Measurements from ENCODE around the gene GLYAT.

DNA sequence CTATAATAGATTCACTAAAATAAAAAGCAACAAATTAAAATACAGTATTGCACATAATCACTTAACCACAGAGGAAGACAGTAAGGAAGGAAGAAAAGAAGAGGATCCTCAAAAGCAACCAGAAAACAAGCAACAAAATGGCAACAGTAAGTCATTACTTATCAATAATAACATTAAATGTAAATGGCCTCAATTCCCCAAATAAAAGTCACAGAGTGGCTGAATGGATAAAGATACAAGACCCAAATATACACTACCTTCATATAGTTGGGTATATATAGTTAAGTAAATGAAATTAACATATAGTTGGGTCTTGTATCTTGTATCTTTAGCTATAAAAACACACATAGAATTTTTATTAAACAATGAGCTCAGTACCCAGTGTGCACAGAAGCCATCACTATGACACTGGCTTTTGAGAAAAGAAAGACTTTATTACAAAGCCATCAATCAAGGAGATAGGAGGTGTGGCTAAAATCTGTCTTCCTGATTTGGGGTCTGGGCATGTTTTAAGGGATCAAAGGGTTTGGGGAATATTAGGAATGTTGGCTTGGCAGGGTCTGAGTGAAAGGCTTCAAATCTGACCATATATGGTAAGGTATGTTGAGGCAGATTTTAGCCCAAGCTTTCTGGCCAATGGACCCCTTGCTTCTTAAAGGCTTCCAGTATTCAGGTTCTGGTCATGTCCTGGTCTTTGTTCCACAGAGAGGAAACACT, 13.4 kb upstream of the GLYAT start:
- TF ChIP-seq, protein P1, sequence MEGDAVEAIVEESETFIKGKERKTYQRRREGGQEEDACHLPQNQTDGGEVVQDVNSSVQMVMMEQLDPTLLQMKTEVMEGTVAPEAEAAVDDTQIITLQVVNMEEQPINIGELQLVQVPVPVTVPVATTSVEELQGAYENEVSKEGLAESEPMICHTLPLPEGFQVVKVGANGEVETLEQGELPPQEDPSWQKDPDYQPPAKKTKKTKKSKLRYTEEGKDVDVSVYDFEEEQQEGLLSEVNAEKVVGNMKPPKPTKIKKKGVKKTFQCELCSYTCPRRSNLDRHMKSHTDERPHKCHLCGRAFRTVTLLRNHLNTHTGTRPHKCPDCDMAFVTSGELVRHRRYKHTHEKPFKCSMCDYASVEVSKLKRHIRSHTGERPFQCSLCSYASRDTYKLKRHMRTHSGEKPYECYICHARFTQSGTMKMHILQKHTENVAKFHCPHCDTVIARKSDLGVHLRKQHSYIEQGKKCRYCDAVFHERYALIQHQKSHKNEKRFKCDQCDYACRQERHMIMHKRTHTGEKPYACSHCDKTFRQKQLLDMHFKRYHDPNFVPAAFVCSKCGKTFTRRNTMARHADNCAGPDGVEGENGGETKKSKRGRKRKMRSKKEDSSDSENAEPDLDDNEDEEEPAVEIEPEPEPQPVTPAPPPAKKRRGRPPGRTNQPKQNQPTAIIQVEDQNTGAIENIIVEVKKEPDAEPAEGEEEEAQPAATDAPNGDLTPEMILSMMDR (IDR thresholded peaks at IDR 0.05), result no peak
- no peak for TF ChIP-seq POLR2A (IDR thresholded peaks at IDR 0.05)

Data from uterus (tissue), 2 donors.